HG02884 (cell line): ENCODE results near the gene LRP1B.

Experiments
- ATAC-seq: cut with Tn5 transposase; IDR thresholded peaks from one replicate; pipeline ENCODE4 v1.9.1; 2021; ENCODE audit warnings: mild to moderate bottlenecking, moderate library complexity; ENCODE audit not compliant: unreplicated experiment

Gene LRP1B

DNA sequence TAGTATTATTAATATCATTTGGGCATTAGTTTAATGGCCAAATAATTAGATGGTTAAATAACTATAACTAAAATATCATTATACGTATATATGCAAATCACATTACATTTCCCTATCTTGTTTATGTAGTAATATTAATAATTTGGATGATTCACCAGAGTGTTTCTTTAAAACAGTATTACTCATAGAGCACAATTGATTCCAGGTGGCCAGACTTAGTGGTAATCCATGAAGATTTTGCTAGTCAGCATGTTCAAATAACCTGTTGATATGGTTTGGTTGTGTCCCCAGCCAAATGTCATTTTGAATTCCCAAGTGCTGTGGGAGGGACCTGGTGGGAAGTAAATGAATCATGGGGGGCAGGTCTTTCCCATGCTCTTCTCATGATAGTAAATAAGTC, 782.3 kb downstream of the LRP1B start:
- ATAC-seq = no peak

- ATAC-seq = no peak
These were observed 789.4 kb downstream of the LRP1B start for GRCh38 chr2:141341444-141341843.

DNA sequence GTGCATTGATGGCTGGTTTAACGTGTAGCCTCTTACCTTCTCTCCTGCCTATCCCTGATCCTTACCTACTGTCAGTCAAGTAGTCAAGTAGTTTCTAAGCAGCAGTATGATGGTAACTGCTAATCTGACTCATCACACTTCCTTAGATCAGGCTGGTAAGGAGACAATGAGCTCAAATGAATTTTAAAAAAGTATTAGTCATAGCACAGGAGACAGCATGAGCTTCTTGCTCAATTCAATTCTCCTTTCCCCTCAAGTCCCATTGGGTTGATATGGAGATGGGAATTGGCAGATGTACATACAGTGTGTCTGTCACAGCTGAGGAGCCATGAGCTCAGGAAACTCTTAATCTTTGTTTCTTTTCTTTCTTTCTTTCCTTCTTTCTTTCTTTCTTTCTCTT, 799.7 kb downstream of the LRP1B start:
- ATAC-seq = no peak

- no peak for ATAC-seq
These were observed 800.9 kb downstream of the LRP1B start for GRCh38 chr2:141329964-141330363.

- ATAC-seq = no peak
These were observed 807.2 kb downstream of the LRP1B start for GRCh38 chr2:141323571-141323970.

- no peak for ATAC-seq
These were observed 812.8 kb downstream of the LRP1B start for GRCh38 chr2:141317986-141318385.

GRCh38 chr2:141316606-141317005, 814.2 kb downstream of the LRP1B start:
- no peak for ATAC-seq

DNA sequence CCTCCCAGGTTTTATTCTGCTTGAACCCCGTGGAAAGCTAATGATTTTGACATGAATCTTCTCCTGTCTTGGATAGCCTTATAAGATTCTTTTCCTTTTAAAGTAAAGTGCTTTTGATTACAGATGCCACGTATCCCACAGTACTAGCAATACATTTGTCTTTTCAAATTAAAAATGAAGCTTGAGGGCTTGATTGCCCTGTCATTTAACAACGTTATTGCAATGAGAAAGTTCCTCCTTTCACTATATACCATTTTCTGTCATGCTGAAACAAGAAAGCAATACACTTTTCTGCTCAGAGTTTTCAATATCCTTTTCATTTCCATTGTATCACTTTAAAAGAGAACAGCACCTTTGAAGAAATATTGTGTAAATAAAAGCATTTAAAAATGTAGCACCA, 814.7 kb downstream of the LRP1B start:
- no peak for ATAC-seq

DNA sequence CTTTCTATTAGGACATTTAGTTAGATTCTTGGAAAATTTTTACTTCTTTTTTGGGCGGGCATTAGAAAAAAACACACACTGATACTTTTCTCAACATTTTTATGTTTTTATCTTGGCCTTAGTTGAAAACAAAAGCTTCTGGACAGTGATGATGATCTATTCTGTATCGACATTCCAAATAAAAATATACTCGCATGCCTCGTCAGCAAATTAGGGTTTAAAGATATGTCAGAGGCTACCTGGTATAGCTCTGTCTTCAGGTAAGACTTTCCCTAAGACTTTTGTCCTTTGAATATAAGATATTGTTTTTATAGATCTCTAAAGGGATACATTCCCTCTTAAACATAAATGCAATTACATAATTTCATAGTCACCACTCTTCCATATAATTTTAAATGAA, 816.8 kb downstream of the LRP1B start:
- no peak for ATAC-seq

DNA sequence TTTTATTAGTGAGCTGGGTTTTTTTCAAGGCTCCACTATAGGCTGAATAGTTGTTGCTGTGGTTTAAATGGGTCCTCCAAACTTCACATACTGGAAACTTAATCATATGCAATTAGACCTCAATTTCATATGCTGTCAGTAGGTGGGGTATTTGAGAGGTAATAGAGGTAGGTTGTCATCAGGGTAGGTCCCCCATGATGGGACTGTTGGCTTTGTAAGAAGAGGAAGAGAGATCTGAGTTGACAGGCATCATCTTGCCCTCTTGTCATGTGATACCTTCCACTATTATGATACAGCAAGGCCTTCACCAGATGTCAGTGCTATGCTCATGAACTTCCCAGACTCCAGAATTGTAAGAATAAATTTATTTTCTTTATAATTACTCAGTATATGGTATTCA, 819.4 kb downstream of the LRP1B start:
- no peak for ATAC-seq

DNA sequence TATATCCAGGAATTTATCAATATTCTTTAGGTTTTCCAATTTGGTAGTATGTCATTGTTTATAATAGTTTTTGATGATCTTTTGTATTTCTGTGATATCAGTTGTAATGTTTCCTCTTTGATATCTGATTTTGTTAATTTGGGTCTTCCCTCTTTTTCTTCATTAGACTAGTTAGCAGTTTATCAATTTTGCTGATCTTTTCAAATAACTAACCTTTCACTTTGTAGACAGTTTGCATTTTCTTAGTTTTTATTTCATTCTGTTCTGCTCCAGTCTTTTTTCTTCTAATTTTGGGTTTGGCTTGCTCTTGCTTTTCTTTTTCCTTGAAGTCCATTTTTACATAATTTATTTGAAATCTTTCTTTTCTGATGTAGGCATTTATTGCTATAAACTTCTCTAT, 824.4 kb downstream of the LRP1B start:
- no peak for ATAC-seq

GRCh38 chr2:141301551-141301950, 829.3 kb downstream of the LRP1B start:
- no peak for ATAC-seq

DNA sequence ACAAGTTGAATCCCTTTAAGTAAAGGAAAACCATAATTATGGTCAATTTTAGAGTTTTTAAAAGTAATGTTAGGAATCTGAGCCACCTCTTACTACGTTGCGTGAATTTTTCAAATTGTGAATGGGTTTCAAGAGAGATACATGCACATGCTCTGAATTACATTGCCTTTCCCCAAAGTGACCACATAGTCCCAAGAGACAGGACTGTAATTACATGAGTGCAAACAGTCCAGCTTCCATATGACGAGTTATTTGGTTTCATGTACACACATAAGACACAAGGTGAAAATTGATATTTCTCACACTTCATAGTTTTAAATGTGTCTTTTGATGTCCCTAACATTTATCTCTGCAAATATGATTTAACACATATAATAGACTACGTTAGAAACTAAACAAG, 850.8 kb downstream of the LRP1B start:
- no peak for ATAC-seq

DNA sequence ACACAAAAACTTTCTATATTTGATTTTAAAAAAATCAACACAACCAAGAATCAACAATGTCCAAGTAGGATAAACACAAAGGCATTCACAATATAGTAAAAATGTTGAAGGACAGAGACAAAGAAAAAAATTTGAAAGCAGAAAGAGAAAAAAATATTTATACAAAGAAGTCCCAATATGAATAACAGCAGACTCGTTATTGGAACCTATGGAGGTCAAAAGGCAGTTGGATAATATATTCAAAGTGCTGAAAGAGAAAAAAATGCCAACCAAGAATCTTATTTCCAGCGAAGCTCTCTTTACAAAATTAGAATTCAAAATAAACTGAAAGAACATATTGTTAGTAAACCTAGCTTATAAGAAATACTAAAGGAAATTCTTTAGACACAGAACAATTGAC, 859.5 kb downstream of the LRP1B start:
- no peak for ATAC-seq

DNA sequence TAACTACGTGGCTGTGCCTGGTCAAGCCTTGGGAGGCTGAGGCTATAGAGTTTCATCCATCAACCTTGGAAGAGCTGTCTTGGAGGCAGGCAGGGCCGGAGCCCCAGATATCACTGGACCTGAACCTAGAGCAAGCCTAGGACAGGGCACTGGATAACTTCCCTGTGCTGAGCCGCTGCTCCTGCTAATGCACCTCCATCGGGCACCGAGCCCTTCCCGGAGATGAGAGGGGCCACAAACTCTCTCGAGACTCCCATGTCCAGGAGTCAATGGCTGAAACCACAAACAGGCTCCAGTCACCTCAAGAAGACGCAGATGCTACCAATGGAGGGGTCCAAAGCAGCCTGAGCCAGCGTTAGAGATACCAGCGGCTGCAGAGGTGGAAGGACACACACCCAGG, 866.0 kb downstream of the LRP1B start:
- ATAC-seq = no peak

DNA sequence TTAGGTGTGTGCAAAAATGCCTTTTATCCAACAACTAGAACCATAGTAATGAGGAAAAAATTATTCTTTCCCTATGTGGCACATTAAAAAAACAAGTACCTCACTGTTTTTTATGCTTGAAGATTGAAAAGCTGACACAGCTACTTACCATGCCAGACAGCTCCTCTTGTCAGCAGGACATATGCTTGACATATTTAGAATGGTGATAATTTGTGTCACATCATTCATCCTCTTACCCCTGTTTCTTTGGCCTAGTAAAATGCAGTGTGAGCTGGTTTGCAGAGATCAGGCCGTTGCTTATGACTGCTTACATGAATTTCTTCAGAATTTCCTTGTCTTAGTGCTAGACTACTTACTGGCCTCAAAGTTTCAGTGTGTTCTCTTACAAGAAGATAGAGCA, 869.9 kb downstream of the LRP1B start:
- ATAC-seq = no peak

- no peak for ATAC-seq
These were observed 871.1 kb downstream of the LRP1B start for GRCh38 chr2:141259683-141260082.

GRCh38 chr2:141242008-141242407, 888.8 kb downstream of the LRP1B start:
- ATAC-seq = no peak

GRCh38 chr2:141226560-141226959, 904.3 kb downstream of the LRP1B start:
- ATAC-seq = no peak

DNA sequence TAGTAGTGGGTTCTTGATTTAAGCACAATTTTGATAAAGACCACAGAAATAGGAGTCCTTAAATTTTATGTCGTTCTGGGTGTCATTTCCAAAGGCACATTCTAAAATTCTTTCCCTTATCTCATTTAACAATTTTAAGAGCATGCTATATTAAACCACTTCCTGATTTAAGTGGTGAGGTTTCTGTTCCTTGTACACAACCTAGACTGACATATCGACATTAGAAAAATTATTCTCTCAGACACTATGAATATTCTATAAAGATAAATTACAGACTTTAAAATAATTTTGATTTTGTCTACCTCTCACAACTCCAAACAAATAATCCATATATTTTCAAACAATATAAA, 923.8 kb downstream of the LRP1B start:
- ATAC-seq = no peak

- no peak for ATAC-seq
These were observed 929.7 kb downstream of the LRP1B start for GRCh38 chr2:141201016-141201565.

- no peak for ATAC-seq
These were observed 930.6 kb downstream of the LRP1B start for GRCh38 chr2:141200191-141200590.

- ATAC-seq = no peak
These were observed 931.1 kb downstream of the LRP1B start for GRCh38 chr2:141199711-141200110.

DNA sequence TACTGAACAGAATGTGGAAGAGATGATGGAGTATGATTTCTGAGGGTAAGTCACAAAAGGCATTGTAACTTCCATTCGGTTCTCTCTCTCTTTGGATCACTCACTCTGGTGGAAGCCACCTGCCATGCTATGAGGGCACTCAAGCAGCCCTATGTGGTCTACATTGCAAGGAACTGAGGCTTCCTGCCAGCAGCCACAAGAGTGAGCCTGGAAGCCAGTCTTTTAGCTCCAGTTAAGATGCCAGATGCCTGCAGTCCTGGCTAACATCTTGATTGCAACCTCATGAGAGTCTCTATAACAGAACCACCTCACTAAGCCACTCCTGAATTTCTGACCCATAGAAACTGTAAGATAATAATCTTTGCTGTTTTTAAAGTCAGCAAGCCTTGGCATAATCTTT, 935.7 kb downstream of the LRP1B start:
- ATAC-seq = no peak
